Fibroblast of skin of abdomen (primary cell): Measurements from ENCODE around the gene RPLP1. TPM values are rescaled to one million over a fixed set of nuclear protein-coding genes. Genes with fewer than 3 reads are reported as not detected.

Source experiments
- DNase-seq: peaks from one replicate; pipeline ENCODE4 v3.0.0-alpha.2; 2013
- polyA plus RNA-seq, 2 experiments: library from polyadenylated mRNA; unstranded; fragments of 120-200 nt; gene quantifications; one replicate each; pipeline ENCODE4 v1.2.1, GENCODE V29; 2013; ENCODE audit not compliant: insufficient read length in 2 of 2

RPLP1 gene
- 2,356 TPM for polyA plus RNA-seq (2013, experiment 1 of 2; ENCODE audit: insufficient read length)
- polyA plus RNA-seq (2013, experiment 2 of 2; ENCODE audit: insufficient read length): 2,517 TPM

DNA sequence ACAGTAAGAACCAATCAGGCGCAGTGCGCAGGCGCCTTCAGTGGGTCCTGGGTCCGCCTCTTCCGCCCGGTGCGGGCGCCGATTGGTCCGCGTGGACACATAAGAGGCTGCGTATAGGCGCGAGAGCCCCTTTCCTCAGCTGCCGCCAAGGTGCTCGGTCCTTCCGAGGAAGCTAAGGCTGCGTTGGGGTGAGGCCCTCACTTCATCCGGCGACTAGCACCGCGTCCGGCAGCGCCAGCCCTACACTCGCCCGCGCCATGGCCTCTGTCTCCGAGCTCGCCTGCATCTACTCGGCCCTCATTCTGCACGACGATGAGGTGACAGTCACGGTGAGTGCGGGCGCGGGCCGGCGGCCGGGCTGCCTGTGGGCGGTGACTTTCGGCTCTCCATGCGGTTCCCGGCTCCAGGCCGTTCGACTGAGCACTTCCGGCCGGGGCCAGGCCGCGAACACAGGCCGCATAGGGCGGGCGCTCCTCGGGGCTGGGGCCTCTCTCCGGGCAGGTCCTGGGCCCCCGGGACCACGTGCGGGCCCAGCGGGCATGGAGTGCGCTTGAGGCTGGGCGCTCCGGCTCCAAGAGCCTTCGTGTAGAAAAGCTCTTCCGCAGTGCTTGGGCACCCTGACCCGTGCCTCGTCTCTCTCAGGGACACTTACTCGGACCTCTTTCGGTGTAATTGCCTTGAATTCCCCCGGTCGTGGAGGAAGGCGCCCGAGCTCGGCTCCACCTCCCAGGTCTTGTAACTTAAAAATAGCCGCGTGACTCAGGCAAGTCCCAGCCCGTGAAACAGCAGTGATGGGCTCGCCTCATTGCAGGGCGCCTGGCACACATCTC is at the start of gene RPLP1:
TSS of gene RPLP1 (plus strand) at position 127 of the 830 bp plus-strand sequence. CDS start at position 258, 131 bp downstream.
- peak; percentile 95 for DNase-seq

DNA sequence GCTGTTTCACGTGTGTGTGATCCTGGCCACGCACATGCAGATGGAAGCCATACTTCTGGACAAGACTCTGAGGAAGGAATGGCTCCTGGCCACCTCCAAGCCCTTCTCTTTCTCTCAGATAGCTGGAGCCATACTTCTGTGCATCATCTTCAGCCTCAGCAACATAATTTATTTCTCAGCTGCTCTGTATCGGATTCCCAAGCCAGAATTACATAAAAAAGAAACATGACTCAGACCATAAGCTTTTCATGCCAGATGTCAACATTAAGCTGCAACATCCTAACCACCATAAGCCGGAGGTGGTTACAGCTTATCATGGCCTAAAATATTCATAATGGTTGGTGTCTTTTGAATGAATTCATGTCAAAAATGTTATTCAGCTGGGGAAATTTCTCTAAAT is 49.0 kb upstream of the RPLP1 start:
- DNase-seq: peak; percentile 95

GRCh38 chr15:69405110-69405509 is 47.5 kb upstream of the RPLP1 start:
- DNase-seq: no peak

DNA sequence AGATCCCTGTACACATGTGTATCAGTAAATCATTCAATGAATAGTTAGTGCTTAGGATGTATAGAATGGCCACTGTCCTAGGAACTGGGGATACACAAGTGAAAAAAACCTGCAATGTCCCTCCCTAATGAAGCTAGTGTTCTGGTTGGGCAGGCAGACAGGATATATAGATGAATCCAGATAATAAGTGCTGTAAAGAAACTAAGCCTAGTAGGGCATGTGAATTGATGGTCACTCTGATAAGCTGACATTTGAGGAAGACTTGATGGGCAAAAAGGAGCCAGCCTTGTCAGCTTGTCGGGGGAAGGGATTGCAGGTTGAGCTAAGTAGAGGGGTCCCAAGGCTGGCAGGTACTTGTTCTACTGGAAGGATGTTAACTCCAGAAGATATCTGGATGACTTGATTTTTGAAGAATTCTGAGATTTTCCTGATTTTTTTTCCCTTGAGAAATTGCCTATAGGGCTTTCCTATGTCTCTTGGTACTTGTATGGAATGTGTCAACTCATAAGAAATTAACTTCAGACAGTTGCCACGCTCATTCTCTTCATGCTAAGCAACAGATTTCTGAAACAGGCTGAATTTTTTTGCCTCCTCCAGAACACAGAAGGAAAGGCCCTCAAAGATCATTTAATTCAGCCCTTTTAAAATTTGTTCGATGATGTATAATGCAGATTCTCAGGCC is 44.8 kb upstream of the RPLP1 start:
- DNase-seq: no peak

GRCh38 chr15:69408841-69409240 is 43.8 kb upstream of the RPLP1 start:
- DNase-seq: no peak

- no peak for DNase-seq
These were observed 42.3 kb upstream of the RPLP1 start for GRCh38 chr15:69410248-69410874.

DNA sequence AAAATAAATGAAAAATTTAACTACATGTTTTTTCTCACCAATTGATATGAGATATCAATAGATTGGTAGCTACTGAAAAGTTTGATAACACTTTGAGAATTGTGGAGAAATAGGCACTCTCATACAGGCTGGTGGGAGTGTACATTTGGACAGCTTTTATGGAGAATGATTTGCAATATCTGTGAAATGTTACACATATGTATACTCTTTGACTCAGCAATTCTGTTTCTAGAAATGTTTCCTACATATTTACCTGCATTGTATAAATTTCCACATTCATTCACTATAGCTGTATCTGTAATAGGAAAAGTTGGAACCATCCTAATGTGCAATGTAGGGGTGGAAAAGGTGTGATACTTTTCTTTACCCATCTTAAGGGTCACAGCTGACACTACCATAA is 40.3 kb upstream of the RPLP1 start:
- no peak for DNase-seq

DNA sequence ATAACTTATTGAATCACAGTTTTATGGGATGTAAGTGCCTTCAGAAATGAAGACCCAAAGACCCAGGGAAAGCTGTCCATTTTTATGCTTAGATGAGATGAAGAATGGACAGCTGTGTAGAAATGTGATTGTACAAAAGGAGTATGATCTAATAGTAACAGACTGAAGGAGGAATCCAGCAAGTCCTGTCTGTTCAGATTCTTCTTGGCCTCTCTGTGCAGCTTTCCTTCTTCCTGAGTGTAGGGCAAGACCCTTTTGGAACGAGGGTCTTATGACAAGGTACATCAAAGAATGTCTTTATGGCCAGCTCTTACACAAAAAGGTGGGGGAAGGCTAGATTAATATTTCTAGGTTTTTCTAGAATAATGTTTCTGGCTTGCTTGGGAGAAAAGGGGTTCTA is 39.9 kb upstream of the RPLP1 start:
- DNase-seq: no peak

- peak; percentile 95 for DNase-seq
These were observed 38.6 kb upstream of the RPLP1 start, which contains the start of gene KIF23 for GRCh38 chr15:69413822-69414700. Gene KIF23 (plus strand): TSS chr15:69414349. CDS start chr15:69414466, 117 bp downstream.

- DNase-seq: peak; percentile 96
These were observed 37.9 kb upstream of the RPLP1 start for GRCh38 chr15:69414701-69415167.

GRCh38 chr15:69415381-69415780 is 37.2 kb upstream of the RPLP1 start:
- DNase-seq: no peak

DNA sequence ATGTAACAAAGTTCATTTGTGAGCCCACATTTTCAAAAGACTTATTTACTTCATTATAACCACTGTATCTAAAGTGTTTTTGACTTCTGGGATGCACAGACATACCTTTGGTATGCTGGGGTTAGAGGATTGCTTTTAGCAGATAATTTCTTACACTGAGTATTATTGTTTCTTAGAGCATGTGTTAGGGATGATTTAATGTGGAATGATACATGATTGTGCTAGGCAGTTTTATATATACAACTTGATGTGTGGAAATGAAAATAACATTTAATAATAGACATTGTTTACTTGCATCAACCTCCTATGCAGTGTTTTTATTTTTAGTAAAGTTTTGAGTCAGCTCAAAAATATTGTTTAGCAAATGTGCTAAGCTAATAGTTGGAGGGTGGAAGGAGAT is 35.0 kb upstream of the RPLP1 start:
- peak; percentile 40 for DNase-seq

GRCh38 chr15:69421498-69421897 is 31.1 kb upstream of the RPLP1 start:
- no peak for DNase-seq

DNA sequence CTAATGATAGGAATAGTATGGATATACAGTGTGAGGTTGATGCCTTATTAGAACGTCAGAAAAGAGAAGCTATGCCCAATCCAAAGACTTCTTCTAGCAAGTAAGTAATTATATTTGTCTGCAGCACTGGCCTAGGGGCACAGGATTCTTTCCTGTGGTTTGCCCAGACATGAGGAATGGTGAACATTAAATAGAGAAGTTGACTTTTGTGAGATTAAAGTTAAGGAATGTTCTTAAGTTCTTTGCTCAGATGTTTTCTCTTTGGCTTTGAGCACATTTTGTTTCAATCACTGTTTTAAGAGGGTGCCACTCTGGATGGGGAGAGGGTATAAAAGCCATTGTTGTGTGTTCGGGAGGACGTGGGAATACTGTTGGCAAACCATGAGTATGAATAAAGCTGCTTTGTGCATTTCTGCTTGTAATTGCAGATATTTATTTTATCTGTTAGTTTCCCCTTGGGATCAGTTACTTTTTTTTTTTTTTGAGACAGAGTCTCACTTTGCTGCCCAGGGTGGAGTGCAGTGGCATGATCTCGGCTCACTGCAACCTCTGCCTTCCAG is 30.2 kb upstream of the RPLP1 start:
- DNase-seq: no peak

GRCh38 chr15:69424001-69424400 is 28.6 kb upstream of the RPLP1 start:
- DNase-seq: peak; percentile 29

DNA sequence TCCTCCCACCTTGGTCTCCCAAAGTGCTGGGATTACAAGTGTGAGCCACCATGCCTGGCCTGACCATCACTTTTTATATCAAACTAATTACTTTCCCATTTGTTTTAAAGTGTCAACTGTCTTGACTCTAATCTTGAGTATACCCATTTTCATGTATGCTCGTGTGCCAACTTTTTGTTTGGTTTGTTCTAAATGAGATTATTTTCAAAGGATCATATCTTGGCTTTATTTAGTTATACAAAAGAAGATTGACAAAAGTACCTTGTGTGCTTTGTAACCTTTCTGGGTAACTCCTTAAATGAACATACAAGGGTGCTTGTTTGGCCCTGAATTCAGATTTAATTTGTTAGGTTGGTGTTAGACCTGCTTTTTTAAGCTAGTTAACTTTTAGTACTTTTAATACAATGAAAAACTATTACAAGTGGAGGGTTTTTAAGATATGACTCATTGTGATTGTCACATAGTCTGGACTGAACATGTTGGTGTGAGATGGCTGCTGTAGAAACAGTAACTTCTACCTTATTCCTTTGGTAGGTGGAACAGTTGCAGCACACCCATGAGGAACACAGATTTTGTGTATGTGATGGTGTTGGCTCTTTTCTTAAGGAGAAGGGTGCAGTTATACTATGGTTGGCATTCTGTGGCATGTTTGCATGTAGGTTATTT is 27.7 kb upstream of the RPLP1 start:
- no peak for DNase-seq

DNA sequence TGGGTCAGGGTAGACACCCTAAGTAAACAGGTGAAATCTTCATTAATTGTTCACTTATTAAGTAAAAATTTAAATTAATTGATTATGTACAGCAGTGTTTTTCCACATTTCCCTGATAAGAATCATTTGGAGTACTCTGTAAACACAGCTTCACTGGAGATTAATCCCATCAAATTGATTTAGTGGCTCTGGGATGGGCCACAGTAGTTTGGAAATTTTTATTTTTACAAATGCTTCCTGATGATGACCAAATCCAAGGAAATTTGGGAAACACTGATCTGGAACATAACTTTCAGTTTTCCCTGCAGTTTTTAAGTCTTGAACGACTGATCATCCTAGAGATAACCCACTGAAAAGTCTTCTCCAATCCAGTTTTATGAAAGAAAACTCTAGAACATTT is 18.8 kb upstream of the RPLP1 start:
- DNase-seq: no peak

GRCh38 chr15:69434238-69434637 is 18.4 kb upstream of the RPLP1 start:
- no peak for DNase-seq

GRCh38 chr15:69434679-69435078 is 17.9 kb upstream of the RPLP1 start:
- DNase-seq: no peak

- no peak for DNase-seq
These were observed 16.6 kb upstream of the RPLP1 start for GRCh38 chr15:69435985-69436384.

- DNase-seq: no peak
These were observed 15.7 kb upstream of the RPLP1 start for GRCh38 chr15:69436951-69437350.
